ENCODE data around the gene SEC61B.

The SEC61B gene

DNA sequence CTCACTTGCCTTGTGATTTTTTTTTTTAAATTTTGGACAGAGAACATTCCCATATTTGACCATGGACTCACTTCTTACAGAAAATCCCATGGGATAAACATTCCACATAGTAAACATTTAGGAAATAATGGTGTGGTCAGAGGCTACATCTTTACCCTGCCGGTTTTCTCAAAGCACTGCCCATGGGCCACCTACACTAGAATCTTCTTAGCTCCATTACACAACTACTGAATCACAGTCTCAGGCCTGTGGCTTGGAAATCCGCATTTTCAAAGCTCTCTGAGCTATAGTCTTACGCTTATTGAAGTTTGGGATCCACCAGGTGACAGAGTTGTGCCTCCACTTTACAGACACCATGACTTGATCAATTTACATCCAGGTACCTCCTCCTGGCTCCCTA lies 39.7 kb upstream of the SEC61B start:
- TF ChIP-seq, protein P1, sequence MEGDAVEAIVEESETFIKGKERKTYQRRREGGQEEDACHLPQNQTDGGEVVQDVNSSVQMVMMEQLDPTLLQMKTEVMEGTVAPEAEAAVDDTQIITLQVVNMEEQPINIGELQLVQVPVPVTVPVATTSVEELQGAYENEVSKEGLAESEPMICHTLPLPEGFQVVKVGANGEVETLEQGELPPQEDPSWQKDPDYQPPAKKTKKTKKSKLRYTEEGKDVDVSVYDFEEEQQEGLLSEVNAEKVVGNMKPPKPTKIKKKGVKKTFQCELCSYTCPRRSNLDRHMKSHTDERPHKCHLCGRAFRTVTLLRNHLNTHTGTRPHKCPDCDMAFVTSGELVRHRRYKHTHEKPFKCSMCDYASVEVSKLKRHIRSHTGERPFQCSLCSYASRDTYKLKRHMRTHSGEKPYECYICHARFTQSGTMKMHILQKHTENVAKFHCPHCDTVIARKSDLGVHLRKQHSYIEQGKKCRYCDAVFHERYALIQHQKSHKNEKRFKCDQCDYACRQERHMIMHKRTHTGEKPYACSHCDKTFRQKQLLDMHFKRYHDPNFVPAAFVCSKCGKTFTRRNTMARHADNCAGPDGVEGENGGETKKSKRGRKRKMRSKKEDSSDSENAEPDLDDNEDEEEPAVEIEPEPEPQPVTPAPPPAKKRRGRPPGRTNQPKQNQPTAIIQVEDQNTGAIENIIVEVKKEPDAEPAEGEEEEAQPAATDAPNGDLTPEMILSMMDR (IDR thresholded peaks at IDR 0.05): no peak
- H3K4me3 ChIP-seq (ENCODE audit: low read depth in 1 of 2, low read length in 1 of 2): no peak overlapping the region

DNA sequence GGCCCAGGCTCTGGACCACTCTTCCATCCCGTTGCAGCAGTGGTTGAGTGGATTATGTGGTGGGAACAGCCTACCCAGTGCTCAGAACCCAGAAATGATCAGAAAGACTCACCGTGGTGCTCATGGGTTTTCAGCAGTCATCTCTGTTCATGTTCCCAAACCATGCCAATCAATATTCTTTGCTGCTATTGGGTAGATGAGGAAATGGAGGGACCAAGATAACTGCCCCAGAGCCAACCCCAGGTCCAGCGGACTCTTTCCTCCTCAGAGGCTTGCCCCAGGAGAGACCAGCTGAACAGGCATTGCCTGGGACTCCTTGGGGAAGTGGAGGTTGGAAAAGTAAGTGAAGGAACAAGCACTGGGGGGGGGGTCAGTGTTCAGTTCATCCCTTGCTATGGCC lies 38.5 kb upstream of the SEC61B start:
- peaks cover 0 to 8% of the 10 kb centered on the region in 2 experiments for H3K4me1 ChIP-seq (ENCODE audit: control insufficient read depth in 1 of 2, insufficient read depth in 1 of 2, low read depth in 1 of 2, low read length in 1 of 2)
- no peaks in the 10 kb centered on the region for H3K27me3 ChIP-seq
- H3K4me3 ChIP-seq (ENCODE audit: low read depth in 1 of 2, low read length in 1 of 2): no peak overlapping the region
- H3K36me3 ChIP-seq: no peaks in the 10 kb centered on the region
- H3K27ac ChIP-seq: no peak overlapping the region
- H3K9me3 ChIP-seq: no peaks in the 10 kb centered on the region
- TF ChIP-seq, protein P1 (IDR thresholded peaks at IDR 0.05): no peak

More for the DNA sequence above, 39.7 kb upstream of the SEC61B start:
- Histone ChIP-seq H3K27me3 (no peaks in the 10 kb centered on the region), H3K36me3 (no peaks in the 10 kb centered on the region), H3K9me3 (no peaks in the 10 kb centered on the region), H3K4me1 (ENCODE audit: control insufficient read depth in 1 of 2, insufficient read depth in 1 of 2, low read depth in 1 of 2, low read length in 1 of 2) (peaks cover 0 to 8% of the 10 kb centered on the region in 2 experiments), H3K27ac (no peak overlapping the region)

DNA sequence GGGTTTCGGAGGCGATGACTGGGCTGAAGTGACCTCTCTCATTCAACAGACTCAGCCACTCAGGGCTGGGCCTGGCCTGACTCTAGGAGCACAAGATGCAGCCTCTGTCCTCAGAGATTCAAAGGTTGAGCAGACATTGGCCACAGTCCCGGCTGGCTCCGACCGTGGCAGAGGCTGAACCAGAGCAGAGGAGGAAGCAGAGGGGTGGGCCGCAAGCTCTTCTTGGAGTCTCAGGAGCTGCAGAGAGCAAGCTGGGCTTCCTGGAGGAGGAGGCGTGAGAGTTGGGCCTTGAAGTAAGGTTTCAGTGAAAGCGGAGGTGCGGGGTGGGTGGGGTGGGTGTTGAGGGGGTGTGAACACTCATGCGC lies 38.0 kb upstream of the SEC61B start:
- H3K4me1 ChIP-seq (ENCODE audit: control insufficient read depth in 1 of 2, insufficient read depth in 1 of 2, low read depth in 1 of 2, low read length in 1 of 2): peaks cover 0 to 8% of the 10 kb centered on the region in 2 experiments
- H3K9me3 ChIP-seq: no peaks in the 10 kb centered on the region
- no peak overlapping the region for H3K27ac ChIP-seq
- H3K27me3 ChIP-seq: no peaks in the 10 kb centered on the region
- TF ChIP-seq, protein P1 (IDR thresholded peaks at IDR 0.05): no peak
- no peaks in the 10 kb centered on the region for H3K36me3 ChIP-seq
- H3K4me3 ChIP-seq (ENCODE audit: low read depth in 1 of 2, low read length in 1 of 2): no peak overlapping the region

DNA sequence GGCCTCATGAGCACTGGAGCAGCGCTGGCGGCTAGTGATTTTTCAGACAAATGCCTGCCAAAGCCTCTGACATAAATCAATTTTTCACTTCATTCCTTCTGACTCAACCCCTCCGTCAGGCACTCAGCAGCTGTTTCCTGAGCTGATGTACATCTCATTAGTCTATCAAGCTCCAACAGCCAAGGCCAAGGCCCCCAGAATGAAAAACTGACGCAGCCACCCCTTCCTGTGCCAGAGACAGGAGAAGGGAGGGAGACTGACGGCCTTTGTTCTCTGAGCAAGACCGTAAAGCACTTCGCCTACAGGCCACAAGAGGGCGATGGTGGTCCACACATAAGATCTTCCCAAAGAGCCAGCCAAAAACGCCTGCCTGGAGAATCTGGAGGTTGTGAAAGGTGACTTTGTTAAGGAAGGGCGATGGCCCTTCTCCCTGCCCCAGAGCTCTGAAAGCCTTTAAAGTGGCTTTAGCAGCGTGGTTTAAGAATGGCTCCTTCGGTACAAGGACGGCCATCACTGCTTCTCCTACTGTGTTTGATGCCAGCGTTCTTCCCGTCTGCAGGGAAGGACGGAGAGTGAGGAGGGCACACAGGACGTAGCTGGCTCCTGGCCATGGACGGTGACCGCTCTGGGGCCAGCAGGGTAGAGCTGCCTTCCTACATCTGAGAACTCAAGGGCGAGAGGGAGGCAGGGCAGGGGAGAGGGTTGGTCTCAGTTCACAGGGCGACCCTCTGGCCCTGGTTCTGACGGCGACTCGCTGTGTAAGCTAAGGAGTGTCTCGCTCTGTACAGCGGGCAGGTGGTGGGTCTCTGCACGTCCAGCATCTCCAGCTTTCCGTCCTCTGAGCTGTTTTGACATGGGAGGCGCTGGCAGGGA lies 37.4 kb upstream of the SEC61B start:
- TF ChIP-seq, protein P1 (IDR thresholded peaks at IDR 0.05): peak; percentile 86
- Histone ChIP-seq H3K4me3 (ENCODE audit: low read depth in 1 of 2, low read length in 1 of 2) (no peak overlapping the region), H3K4me1 (ENCODE audit: control insufficient read depth in 1 of 2, insufficient read depth in 1 of 2, low read depth in 1 of 2, low read length in 1 of 2) (peaks cover 0 to 8% of the 10 kb centered on the region in 2 experiments), H3K36me3 (no peaks in the 10 kb centered on the region), H3K27ac (no peak overlapping the region), H3K9me3 (no peaks in the 10 kb centered on the region), H3K27me3 (no peaks in the 10 kb centered on the region)

DNA sequence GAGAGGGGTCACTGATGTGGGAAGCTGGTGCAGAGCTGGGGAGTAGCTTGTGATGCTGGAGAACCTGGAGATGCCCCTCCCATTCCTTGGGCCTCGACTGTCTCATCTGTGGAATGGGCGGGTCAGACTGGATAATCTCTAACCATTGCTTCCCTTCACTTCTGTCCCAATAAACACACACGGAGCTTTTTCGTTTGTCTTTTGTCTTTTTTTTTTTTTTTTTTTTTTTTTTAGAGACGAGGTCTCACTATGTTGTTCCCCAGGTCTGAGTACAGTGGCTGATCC lies 36.8 kb upstream of the SEC61B start:
- H3K4me1 ChIP-seq (ENCODE audit: control insufficient read depth in 1 of 2, insufficient read depth in 1 of 2, low read depth in 1 of 2, low read length in 1 of 2): peaks cover 0 to 8% of the 10 kb centered on the region in 2 experiments
- no peaks in the 10 kb centered on the region for H3K36me3 ChIP-seq
- no peaks in the 10 kb centered on the region for H3K27me3 ChIP-seq
- H3K27ac ChIP-seq: no peak overlapping the region
- H3K4me3 ChIP-seq (ENCODE audit: low read depth in 1 of 2, low read length in 1 of 2): no peak overlapping the region
- H3K9me3 ChIP-seq: no peaks in the 10 kb centered on the region
- TF ChIP-seq, protein P1 (IDR thresholded peaks at IDR 0.05): no peak

Measured in neutrophil (primary cell).